Karpas-422 (cell line): ENCODE data around the gene FAM185A. TPM values are rescaled to one million over a fixed set of nuclear protein-coding genes. Genes with fewer than 3 reads are reported as not detected.
"Not testable (repeated sequence)": the region's sequence is repeated elsewhere in the genome, so short reads cannot be mapped to it uniquely, and the experiment has no call there.

ENCODE experiments used
- DNase-seq: peaks from one replicate; pipeline ENCODE4 v3.0.0-alpha.2; 2015
- H2AFZ ChIP-seq: fragments of 200-600 bp; sonication (generic); 2 replicates; pipeline ENCODE4 v1.6.1; 2014; ENCODE audit warnings: antibody characterized with exemption, low read length, mixed read lengths
- H3K27ac ChIP-seq: fragments of 200-600 bp; sonication (generic); 2 replicates; pipeline ENCODE4 v1.5.1; 2014; ENCODE audit warnings: mild to moderate bottlenecking, low read length, moderate library complexity
- H3K27me3 ChIP-seq: fragments of 200-600 bp; sonication (generic); 2 replicates; pipeline ENCODE4 v1.6.1; 2014; ENCODE audit warnings: low read length, mixed read lengths
- H3K36me3 ChIP-seq: fragments of 200-600 bp; sonication (generic); 2 replicates; pipeline ENCODE4 v1.6.1; 2014; ENCODE audit warnings: low read length, mixed read lengths; ENCODE audit not compliant: insufficient read depth
- H3K4me1 ChIP-seq: fragments of 200-600 bp; sonication (generic); 2 replicates; pipeline ENCODE4 v1.6.1; 2014; ENCODE audit warnings: mild to moderate bottlenecking, low read length, mixed read lengths
- H3K4me2 ChIP-seq: fragments of 200-600 bp; sonication (generic); 2 replicates; pipeline ENCODE4 v1.6.1; 2014; ENCODE audit warnings: low read length, low read depth, mild to moderate bottlenecking; ENCODE audit not compliant: poor library complexity, severe bottlenecking
- H3K4me3 ChIP-seq: fragments of 200-600 bp; sonication (generic); 2 replicates; pipeline ENCODE4 v1.5.1; 2014; ENCODE audit warnings: mild to moderate bottlenecking, antibody characterized with exemption, low read length, mixed read lengths
- H3K79me2 ChIP-seq: fragments of 200-600 bp; sonication (generic); 2 replicates; pipeline ENCODE4 v1.6.1; 2014; ENCODE audit warnings: mild to moderate bottlenecking, low read length, mixed read lengths
- H3K9ac ChIP-seq: fragments of 200-600 bp; sonication (generic); 2 replicates; pipeline ENCODE4 v1.6.0; 2014; ENCODE audit warnings: low read length
- H3K9me2 ChIP-seq: fragments of 200-600 bp; sonication (generic), shearing (Covaris generic); replicated peaks from 2 replicates; pipeline ENCODE4 v1.6.0; 2014; ENCODE audit warnings: mild to moderate bottlenecking, low read length, moderate library complexity; ENCODE audit not compliant: insufficient read depth
- H3K9me3 ChIP-seq: fragments of 300-700, 200-600 bp; sonication (generic); 2 replicates; pipeline ENCODE4 v1.6.1; 2014; ENCODE audit warnings: low read length, mixed read lengths
- H4K20me1 ChIP-seq: fragments of 200-600 bp; sonication (generic); 2 replicates; pipeline ENCODE4 v1.6.1; 2014; ENCODE audit warnings: mild to moderate bottlenecking, antibody characterized with exemption, low read length, low read depth; ENCODE audit not compliant: insufficient read depth
- total RNA-seq: library from RNA; depleted of rRNA; stranded (reverse); fragments of >200 nt; shearing (Covaris generic); gene quantifications from 2 replicates; pipeline ENCODE4 v1.2.3, GENCODE V29; 2014; ENCODE audit warnings: low replicate concordance

FAM185A gene
- total RNA-seq, 1 experiment from 2014 or later, result 3.5 TPM

DNA sequence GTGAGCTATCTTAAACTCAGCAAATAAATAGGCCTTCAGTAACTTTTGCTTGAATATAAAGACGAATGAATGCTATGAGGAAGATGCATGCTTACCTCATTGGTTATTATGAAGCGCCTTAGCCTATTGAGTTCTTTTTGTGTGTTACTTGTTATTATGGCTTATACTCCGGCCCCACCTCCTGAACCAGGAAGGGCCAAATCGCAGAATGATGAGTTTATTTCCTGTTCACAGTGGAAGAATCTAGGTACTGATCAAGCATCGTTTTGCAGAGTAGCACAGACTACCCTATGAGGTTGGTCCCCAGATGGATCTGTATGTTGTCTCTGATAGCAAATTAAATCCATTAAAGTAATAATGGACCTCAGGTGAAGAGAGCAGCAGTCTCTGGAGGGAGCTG lies 42.6 kb downstream of the FAM185A start:
- not testable (repeated sequence) for H3K27ac ChIP-seq, H3K4me2 ChIP-seq, H3K9me3 ChIP-seq, H3K9me2 ChIP-seq, H3K79me2 ChIP-seq, DNase-seq, H2AFZ ChIP-seq, H3K4me3 ChIP-seq, H3K4me1 ChIP-seq, H4K20me1 ChIP-seq, H3K27me3 ChIP-seq, H3K36me3 ChIP-seq, H3K9ac ChIP-seq

DNA sequence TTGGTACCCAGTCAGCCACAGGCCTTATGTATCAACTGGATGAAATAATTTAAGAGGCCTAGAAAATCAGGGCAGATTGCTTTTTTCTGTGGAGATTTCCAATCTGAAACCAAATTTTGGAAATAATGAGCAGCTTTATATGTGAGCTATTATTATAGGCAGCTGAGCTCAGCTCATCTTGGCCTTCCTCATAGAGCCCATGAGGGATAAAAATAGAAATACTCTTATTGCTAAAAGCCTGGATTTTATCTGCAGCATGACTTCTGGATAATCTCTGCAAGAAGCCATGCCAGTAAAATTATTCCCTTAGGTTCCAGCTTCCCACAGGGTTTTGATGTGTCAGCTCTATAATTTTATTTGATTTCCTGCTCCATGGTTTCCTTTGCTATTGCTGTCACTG lies 43.0 kb downstream of the FAM185A start:
- H3K4me3 ChIP-seq, H3K36me3 ChIP-seq, DNase-seq, H4K20me1 ChIP-seq, H2AFZ ChIP-seq, H3K9me3 ChIP-seq, H3K27me3 ChIP-seq, H3K27ac ChIP-seq, H3K9me2 ChIP-seq, H3K4me2 ChIP-seq, H3K79me2 ChIP-seq, H3K9ac ChIP-seq, H3K4me1 ChIP-seq: not testable (repeated sequence)

GRCh38 chr7:102794567-102794966 lies 45.8 kb downstream of the FAM185A start:
- not testable (repeated sequence) for H3K27me3 ChIP-seq, H3K79me2 ChIP-seq, H3K9ac ChIP-seq, H4K20me1 ChIP-seq, H3K4me3 ChIP-seq, H3K9me3 ChIP-seq, H3K9me2 ChIP-seq, H3K36me3 ChIP-seq, H3K27ac ChIP-seq, DNase-seq, H3K4me2 ChIP-seq, H2AFZ ChIP-seq, H3K4me1 ChIP-seq

DNA sequence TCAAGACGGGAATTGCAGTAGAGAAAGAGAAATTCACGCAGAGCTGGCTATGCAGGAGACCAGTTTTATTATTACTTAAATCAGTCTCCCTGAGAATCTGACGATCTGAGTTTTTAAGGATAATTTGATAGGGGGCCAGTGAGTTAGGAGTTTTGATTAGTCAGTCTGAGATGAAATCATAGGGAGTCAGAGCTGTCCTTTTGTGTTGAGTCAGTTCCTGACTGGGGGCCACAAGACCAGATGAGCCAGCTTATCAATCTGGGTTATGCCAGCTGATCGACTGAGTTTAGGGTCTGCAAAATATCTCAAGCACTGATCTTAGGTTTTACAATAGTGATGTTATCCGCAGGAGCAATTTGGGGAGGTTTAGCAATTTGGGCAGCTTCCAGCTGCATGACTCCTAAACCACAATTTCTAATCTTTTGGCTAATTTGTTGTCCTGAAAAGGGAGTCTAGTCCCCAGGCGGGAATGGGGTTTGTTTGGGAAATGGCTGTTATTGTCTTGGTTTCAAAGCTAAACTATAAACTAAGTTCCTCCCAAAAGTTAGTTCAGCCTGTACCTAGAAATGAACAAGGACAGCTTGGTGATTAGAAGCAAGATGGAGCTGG lies 47.3 kb downstream of the FAM185A start:
- not testable (repeated sequence) for DNase-seq, H3K36me3 ChIP-seq

GRCh38 chr7:102806613-102807012 lies 57.8 kb downstream of the FAM185A start:
- no peak for DNase-seq
- H3K4me3 ChIP-seq, result no peak overlapping the region
- no peak overlapping the region for H2AFZ ChIP-seq
- no peaks in the 10 kb centered on the region for H3K36me3 ChIP-seq
- H3K27me3 ChIP-seq, result no peaks in the 10 kb centered on the region
- H3K9ac ChIP-seq, result no peak overlapping the region
- H3K4me2 ChIP-seq, result no peak overlapping the region
- H3K9me2 ChIP-seq, result no peaks in the 10 kb centered on the region
- no peaks in the 10 kb centered on the region for H3K79me2 ChIP-seq
- H3K9me3 ChIP-seq, result no peaks in the 10 kb centered on the region
- no peaks in the 10 kb centered on the region for H4K20me1 ChIP-seq
- no peaks in the 10 kb centered on the region for H3K4me1 ChIP-seq
- H3K27ac ChIP-seq, result no peak overlapping the region

More for the DNA sequence above, 47.3 kb downstream of the FAM185A start:
- H3K27me3 ChIP-seq, H3K9ac ChIP-seq, H3K79me2 ChIP-seq, H3K27ac ChIP-seq, H3K4me1 ChIP-seq, H3K4me2 ChIP-seq, H3K4me3 ChIP-seq, H4K20me1 ChIP-seq, H3K9me3 ChIP-seq, H3K9me2 ChIP-seq, H2AFZ ChIP-seq: not testable (repeated sequence)

- Histone ChIP-seq H3K36me3 (no peaks in the 10 kb centered on the region), H3K27ac (no peak overlapping the region)
These were observed 62.1 kb downstream of the FAM185A start for GRCh38 chr7:102810916-102811315.

DNA sequence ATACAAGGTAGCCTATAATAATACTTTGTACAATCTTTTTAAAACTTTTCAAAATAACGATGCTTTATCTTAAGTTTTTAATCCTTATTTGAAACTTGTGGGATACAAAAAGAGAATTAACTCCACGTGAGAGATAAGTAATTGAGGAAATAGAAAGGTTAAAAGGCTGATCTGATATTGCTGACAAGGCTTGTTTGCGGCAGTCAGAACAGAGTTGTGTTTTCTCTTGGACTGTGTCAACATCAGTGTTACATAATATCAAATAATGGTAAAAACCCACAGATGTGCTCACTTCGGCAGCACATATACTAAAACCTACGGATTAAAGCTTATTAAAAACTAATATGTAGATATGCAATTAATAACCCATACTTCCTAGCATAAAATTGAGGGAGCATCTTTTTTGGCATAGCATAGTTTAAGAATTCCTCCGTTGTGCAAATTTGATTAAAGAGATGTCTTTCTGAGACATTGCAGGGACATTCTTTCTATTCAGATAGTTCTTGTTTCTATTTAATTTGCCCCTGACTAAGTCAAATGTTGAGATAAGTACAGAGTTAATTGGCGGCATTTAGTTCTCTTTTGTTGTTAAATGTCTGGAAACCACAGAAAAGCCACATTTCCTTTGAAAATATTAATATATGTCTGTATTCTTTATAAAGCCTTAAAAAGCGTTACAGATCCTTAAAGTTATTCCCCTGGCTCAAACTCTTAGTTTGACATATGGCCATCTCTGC lies 63.3 kb downstream of the FAM185A start:
- Histone ChIP-seq H4K20me1 (no peaks in the 10 kb centered on the region), H2AFZ (no peak overlapping the region), H3K79me2 (no peaks in the 10 kb centered on the region), H3K27ac (no peak overlapping the region), H3K4me2 (no peak overlapping the region), H3K4me1 (no peaks in the 10 kb centered on the region), H3K36me3 (no peaks in the 10 kb centered on the region), H3K9me3 (no peaks in the 10 kb centered on the region), H3K9ac (no peak overlapping the region), H3K27me3 (no peaks in the 10 kb centered on the region), H3K4me3 (no peak overlapping the region), H3K9me2 (no peaks in the 10 kb centered on the region)
- DNase-seq, result no peak

More at GRCh38 chr7:102810916-102811315, 62.1 kb downstream of the FAM185A start:
- no peaks in the 10 kb centered on the region for H3K4me1 ChIP-seq
- no peak overlapping the region for H3K4me2 ChIP-seq
- no peaks in the 10 kb centered on the region for H4K20me1 ChIP-seq
- no peak overlapping the region for H3K4me3 ChIP-seq
- H3K79me2 ChIP-seq, result no peaks in the 10 kb centered on the region
- H3K9me3 ChIP-seq, result no peaks in the 10 kb centered on the region
- H3K9ac ChIP-seq, result no peak overlapping the region
- H2AFZ ChIP-seq, result no peak overlapping the region
- no peaks in the 10 kb centered on the region for H3K27me3 ChIP-seq
- DNase-seq, result no peak
- H3K9me2 ChIP-seq, result no peaks in the 10 kb centered on the region

- Histone ChIP-seq H3K79me2 (no peaks in the 10 kb centered on the region), H3K4me3 (no peak overlapping the region), H3K4me1 (no peaks in the 10 kb centered on the region), H3K36me3 (no peaks in the 10 kb centered on the region), H3K4me2 (no peak overlapping the region), H3K9me3 (no peaks in the 10 kb centered on the region), H3K27ac (no peak overlapping the region), H4K20me1 (no peaks in the 10 kb centered on the region), H2AFZ (no peak overlapping the region), H3K9me2 (no peaks in the 10 kb centered on the region), H3K27me3 (no peaks in the 10 kb centered on the region), H3K9ac (no peak overlapping the region)
- DNase-seq, result no peak
These were observed 64.6 kb downstream of the FAM185A start for GRCh38 chr7:102813191-102814024.
